Measurements from ENCODE around the gene BFSP1. TPM values are rescaled to one million over a fixed set of nuclear protein-coding genes. Genes with fewer than 3 reads are reported as not detected.

The BFSP1 gene
- total RNA-seq, 4 donors from 2014 or later, result 0.18 to 0.46 TPM; not detected in 2

DNA sequence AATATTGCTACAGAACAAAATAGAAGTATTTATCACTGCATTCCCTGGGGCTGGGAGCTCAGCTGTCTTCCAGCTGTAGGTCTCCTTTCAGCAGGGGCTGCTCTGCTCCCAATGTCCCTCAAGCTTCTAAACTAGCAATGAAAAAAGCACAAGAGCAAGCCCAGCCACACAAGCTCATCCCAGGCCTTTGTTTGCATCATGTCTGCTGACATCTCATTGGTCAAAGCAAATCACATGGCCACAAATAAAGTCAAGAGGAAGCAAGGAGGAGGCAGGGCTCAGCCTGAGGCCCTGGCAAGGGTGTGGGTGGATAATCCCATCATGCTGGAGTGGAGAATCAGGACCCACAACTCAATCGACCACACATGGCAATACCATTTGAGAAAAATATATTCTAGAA lies 2.2 kb upstream of the BFSP1 start:
- H3K4me3 ChIP-seq, result no peak overlapping the region
- H3K36me3 ChIP-seq, result no peaks in the 10 kb centered on the region
- ATAC-seq (no peak), DNase-seq (no peak)
- intact Hi-C loops (cut with DNase I; ENCODE audit: low total_unique reads) (no loop called here), in situ Hi-C loops (cut with MboI; ENCODE audit: low sequenced_read_pairs in 4 of 4) (loop anchor here in 3 of 4 donors (10.0 to 25.0 kb wide), 4 partner anchors 71 to 411 kb away; no protein-coding TSS in a partner anchor)
- no peak overlapping the region for H3K27ac ChIP-seq
- H3K9me3 ChIP-seq, result no peaks in the 10 kb centered on the region
- peaks cover 4 to 8% of the 10 kb centered on the region in 2 donors for H3K4me1 ChIP-seq
- no peaks in the 10 kb centered on the region for H3K27me3 ChIP-seq
- no peak for TF ChIP-seq POLR2A (IDR thresholded peaks at IDR 0.05)
- TF ChIP-seq, protein P1, sequence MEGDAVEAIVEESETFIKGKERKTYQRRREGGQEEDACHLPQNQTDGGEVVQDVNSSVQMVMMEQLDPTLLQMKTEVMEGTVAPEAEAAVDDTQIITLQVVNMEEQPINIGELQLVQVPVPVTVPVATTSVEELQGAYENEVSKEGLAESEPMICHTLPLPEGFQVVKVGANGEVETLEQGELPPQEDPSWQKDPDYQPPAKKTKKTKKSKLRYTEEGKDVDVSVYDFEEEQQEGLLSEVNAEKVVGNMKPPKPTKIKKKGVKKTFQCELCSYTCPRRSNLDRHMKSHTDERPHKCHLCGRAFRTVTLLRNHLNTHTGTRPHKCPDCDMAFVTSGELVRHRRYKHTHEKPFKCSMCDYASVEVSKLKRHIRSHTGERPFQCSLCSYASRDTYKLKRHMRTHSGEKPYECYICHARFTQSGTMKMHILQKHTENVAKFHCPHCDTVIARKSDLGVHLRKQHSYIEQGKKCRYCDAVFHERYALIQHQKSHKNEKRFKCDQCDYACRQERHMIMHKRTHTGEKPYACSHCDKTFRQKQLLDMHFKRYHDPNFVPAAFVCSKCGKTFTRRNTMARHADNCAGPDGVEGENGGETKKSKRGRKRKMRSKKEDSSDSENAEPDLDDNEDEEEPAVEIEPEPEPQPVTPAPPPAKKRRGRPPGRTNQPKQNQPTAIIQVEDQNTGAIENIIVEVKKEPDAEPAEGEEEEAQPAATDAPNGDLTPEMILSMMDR (IDR thresholded peaks at IDR 0.05 in 4 of 5, conservative IDR thresholded peaks at IDR 0.05 in 1 of 5), result no peak

DNA sequence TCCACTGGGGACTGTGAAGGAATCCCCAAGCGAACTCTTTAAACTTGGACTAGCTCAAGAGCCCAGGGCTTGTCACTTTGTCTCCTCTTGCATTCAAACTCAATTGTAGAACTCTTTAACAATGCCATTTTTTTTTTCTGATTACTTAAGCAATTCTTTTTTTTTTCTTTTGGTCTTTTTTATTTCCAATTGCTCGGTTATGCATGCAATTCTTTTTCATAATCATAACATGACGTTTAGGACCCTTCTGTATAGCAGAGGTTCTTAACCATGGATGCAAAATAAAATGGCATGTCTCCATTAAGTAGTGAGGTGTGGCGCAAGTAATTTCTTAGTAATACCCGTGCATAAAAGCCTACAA lies 466 bp upstream of the BFSP1 start:
- no peaks in the 10 kb centered on the region for H3K27me3 ChIP-seq
- ATAC-seq (no peak), DNase-seq (no peak)
- H3K9me3 ChIP-seq, result no peaks in the 10 kb centered on the region
- no peaks in the 10 kb centered on the region for H3K36me3 ChIP-seq
- H3K4me1 ChIP-seq, result peaks cover 4 to 8% of the 10 kb centered on the region in 2 donors
- intact Hi-C loops (cut with DNase I; ENCODE audit: low total_unique reads), result no loop called here
- in situ Hi-C loops (cut with MboI; ENCODE audit: low sequenced_read_pairs in 4 of 4), result loop anchor here in 3 of 4 donors (10.0 to 25.0 kb wide), 4 partner anchors 73 to 413 kb away; no protein-coding TSS in a partner anchor
- peak overlapping the region; percentile 43 to 64 (median 52) for H3K4me3 ChIP-seq
- H3K27ac ChIP-seq, result no peak overlapping the region
- TF ChIP-seq, protein P1 (IDR thresholded peaks at IDR 0.05 in 4 of 5, conservative IDR thresholded peaks at IDR 0.05 in 1 of 5), result no peak
- no peak for TF ChIP-seq POLR2A (IDR thresholded peaks at IDR 0.05)

- DNase-seq (no peak), ATAC-seq (no peak)
- Histone ChIP-seq H3K36me3 (no peaks in the 10 kb centered on the region), H3K4me1 (peaks cover 4 to 8% of the 10 kb centered on the region in 2 donors), H3K4me3 (no peak overlapping the region), H3K9me3 (no peaks in the 10 kb centered on the region), H3K27ac (no peak overlapping the region), H3K27me3 (no peaks in the 10 kb centered on the region)
- in situ Hi-C loops (cut with MboI; ENCODE audit: low sequenced_read_pairs in 4 of 4), result loop anchor here in 3 of 4 donors (10.0 to 25.0 kb wide), 4 partner anchors 75 to 415 kb away; no protein-coding TSS in a partner anchor
- TF ChIP-seq POLR2A (IDR thresholded peaks at IDR 0.05), result no peak
- TF ChIP-seq, protein P1 (IDR thresholded peaks at IDR 0.05 in 4 of 5, conservative IDR thresholded peaks at IDR 0.05 in 1 of 5), result no peak
- intact Hi-C loops (cut with DNase I; ENCODE audit: low total_unique reads), result no loop called here
Measured at GRCh38 chr20:17530153-17530552, 1.0 kb downstream of the BFSP1 start.

- intact Hi-C loops (cut with DNase I; ENCODE audit: low total_unique reads), result no loop called here
- Histone ChIP-seq H3K27ac (no peak overlapping the region), H3K36me3 (no peaks in the 10 kb centered on the region), H3K4me1 (peaks cover 4 to 8% of the 10 kb centered on the region in 2 donors), H3K27me3 (no peaks in the 10 kb centered on the region), H3K9me3 (no peaks in the 10 kb centered on the region), H3K4me3 (no peak overlapping the region)
- in situ Hi-C loops (cut with MboI; ENCODE audit: low sequenced_read_pairs in 4 of 4), result loop anchor here in 1 of 4 donors (25.0 kb wide), 1 partner anchor 408 kb away; no protein-coding TSS in a partner anchor
- no peak for ATAC-seq
- no peak for DNase-seq
- TF ChIP-seq, protein P1 (IDR thresholded peaks at IDR 0.05 in 4 of 5, conservative IDR thresholded peaks at IDR 0.05 in 1 of 5), result no peak
- no peak for TF ChIP-seq POLR2A (IDR thresholded peaks at IDR 0.05)
Measured at GRCh38 chr20:17529586-17529985, 1.6 kb downstream of the BFSP1 start.

GRCh38 chr20:17525650-17526049 lies 5.5 kb downstream of the BFSP1 start:
- H3K4me3 ChIP-seq, result no peak overlapping the region
- ATAC-seq, result no peak
- in situ Hi-C loops (cut with MboI; ENCODE audit: low sequenced_read_pairs in 4 of 4), result loop anchor here in 1 of 4 donors (25.0 kb wide), 1 partner anchor 412 kb away; no protein-coding TSS in a partner anchor
- H3K4me1 ChIP-seq, result peaks cover 4 to 11% of the 10 kb centered on the region in 2 donors
- no peak for TF ChIP-seq POLR2A (IDR thresholded peaks at IDR 0.05)
- TF ChIP-seq, protein P1 (IDR thresholded peaks at IDR 0.05 in 4 of 5, conservative IDR thresholded peaks at IDR 0.05 in 1 of 5), result no peak
- intact Hi-C loops (cut with DNase I; ENCODE audit: low total_unique reads), result no loop called here
- no peaks in the 10 kb centered on the region for H3K27me3 ChIP-seq
- H3K27ac ChIP-seq, result no peak overlapping the region
- no peaks in the 10 kb centered on the region for H3K9me3 ChIP-seq
- DNase-seq, result no peak
- no peaks in the 10 kb centered on the region for H3K36me3 ChIP-seq
